ENCODE results near the gene TTC27.
A peak's percentile ranks its signal among the peaks of the same experiment; 100 is the strongest.
"Not testable (repeated sequence)": the region's sequence is repeated elsewhere in the genome, so short reads cannot be mapped to it uniquely, and the experiment has no call there.

TTC27 gene

GRCh38 chr2:32719933-32720716 is 92.3 kb downstream of the TTC27 start:
- no peak overlapping the region for H3K27ac ChIP-seq
- TF ChIP-seq, protein P1, sequence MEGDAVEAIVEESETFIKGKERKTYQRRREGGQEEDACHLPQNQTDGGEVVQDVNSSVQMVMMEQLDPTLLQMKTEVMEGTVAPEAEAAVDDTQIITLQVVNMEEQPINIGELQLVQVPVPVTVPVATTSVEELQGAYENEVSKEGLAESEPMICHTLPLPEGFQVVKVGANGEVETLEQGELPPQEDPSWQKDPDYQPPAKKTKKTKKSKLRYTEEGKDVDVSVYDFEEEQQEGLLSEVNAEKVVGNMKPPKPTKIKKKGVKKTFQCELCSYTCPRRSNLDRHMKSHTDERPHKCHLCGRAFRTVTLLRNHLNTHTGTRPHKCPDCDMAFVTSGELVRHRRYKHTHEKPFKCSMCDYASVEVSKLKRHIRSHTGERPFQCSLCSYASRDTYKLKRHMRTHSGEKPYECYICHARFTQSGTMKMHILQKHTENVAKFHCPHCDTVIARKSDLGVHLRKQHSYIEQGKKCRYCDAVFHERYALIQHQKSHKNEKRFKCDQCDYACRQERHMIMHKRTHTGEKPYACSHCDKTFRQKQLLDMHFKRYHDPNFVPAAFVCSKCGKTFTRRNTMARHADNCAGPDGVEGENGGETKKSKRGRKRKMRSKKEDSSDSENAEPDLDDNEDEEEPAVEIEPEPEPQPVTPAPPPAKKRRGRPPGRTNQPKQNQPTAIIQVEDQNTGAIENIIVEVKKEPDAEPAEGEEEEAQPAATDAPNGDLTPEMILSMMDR (conservative IDR thresholded peaks at IDR 0.05) = no peak
- TF ChIP-seq ZFX (IDR thresholded peaks at IDR 0.05) = no peak

- TF ChIP-seq, protein P1 (conservative IDR thresholded peaks at IDR 0.05) = no peak
- TF ChIP-seq ZFX (IDR thresholded peaks at IDR 0.05) = no peak
- H3K27ac ChIP-seq = no peak overlapping the region
These were observed 92.9 kb downstream of the TTC27 start for GRCh38 chr2:32720771-32721170.

GRCh38 chr2:32721376-32721775 is 93.5 kb downstream of the TTC27 start:
- no peak overlapping the region for H3K27ac ChIP-seq
- no peak for TF ChIP-seq ZFX (IDR thresholded peaks at IDR 0.05)
- TF ChIP-seq, protein P1 (conservative IDR thresholded peaks at IDR 0.05) = no peak

DNA sequence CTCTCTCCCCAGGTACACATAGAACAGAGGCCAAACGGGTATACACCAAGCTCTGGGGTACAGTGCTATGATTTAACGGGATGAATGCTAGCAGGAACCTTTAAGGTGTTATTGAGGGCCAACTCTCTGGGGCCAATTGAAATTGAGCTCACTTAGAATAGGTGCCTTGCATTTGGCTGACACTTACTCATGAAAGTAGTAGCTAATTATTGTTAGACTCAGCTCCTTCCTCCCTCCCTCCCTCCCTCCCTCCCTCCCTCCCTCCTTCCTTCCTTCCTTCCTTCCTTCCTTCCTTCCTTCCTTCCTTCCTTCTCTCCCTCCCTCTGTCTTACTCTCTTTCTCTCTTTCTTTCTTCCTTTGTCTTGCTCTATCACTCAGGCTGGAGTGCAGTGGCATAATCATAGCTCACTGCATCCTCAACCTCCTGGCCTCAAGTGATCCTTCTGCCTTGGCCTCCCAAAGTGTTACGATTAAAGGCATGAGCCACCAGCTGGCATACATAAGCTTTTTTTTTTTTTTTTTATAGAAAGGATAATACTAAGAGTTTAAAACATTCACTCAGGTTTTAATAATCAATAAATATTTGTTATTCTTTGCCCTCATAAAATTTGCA is 95.7 kb downstream of the TTC27 start:
- TF ChIP-seq ZFX (IDR thresholded peaks at IDR 0.05) = no peak
- TF ChIP-seq, protein P1 (conservative IDR thresholded peaks at IDR 0.05) = no peak
- H3K27ac ChIP-seq = no peak overlapping the region

DNA sequence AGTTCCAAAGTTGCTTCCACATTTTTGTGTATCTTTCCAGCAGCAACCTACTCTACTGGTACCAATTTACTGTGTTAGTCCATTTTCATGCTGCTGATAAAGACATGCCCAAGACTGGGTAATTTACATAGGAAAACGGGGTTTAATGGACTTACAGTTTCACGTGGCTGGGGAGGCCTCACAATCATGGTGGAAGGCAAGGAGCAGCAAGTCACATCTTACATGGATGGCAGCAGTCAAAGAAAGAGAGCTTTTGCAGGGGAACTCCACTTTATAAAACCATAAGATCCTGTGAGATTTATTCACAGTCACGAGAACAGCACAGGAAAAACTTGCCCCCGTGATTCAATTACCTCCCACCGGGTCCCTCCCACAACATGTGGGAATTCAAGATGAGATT is 98.8 kb downstream of the TTC27 start:
- peak overlapping the region; percentile 20; the same call in 1 of the 2 replicates for H3K27ac ChIP-seq

DNA sequence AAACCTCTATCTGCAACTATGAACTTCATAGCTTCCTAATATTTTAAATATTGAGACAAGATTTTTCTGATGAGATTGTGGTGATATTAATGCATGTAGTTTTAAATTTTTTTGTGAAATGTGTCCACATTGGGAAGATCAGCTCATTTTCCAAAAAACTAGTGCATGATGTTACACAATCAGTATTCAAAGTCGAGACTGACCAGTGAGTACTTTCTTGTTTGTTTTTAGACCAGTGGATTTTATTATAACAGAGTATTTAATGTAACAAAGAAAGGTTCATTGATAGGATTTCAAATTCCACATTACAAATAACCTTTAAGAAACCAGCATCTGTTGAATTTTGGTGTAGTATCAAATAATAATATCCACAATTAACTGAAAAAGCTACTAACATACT is 99.3 kb downstream of the TTC27 start:
- TF ChIP-seq, protein P1 (conservative IDR thresholded peaks at IDR 0.05) = no peak
- no peak for TF ChIP-seq ZFX (IDR thresholded peaks at IDR 0.05)
- H3K27ac ChIP-seq = no peak overlapping the region; the same call in 1 of the 2 replicates

DNA sequence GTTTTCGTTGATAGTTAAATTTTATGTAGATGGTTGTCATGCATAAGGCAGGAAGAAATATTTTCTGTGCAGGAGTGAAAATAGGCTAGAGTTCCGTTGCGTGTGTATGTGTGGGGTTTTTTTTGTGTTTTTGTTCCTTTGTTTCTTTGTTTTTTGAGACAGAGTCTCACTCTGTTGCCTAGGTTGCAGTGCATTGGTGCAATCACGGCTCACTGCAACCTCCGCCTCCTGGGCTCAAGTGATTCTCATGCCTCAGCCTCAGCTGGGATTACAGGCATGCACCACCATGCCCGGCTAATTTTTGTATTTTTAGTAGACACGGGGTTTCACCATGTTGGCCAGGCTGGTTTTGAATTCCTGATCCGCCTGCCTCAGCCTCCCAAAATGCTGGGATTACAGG is 103.1 kb downstream of the TTC27 start:
- not testable (repeated sequence) for H3K27ac ChIP-seq

GRCh38 chr2:32732120-32732519 is 104.3 kb downstream of the TTC27 start:
- TF ChIP-seq, protein P1 (conservative IDR thresholded peaks at IDR 0.05) = no peak
- no peak for TF ChIP-seq ZFX (IDR thresholded peaks at IDR 0.05)
- H3K27ac ChIP-seq = no peak overlapping the region
